HG02981 (cell line): ENCODE measurements around the gene KLHL35.

Experiments used
- ATAC-seq: cut with Tn5 transposase; IDR thresholded peaks from one replicate; pipeline ENCODE4 v1.9.1; 2021; ENCODE audit warnings: mild to moderate bottlenecking, moderate library complexity; ENCODE audit not compliant: unreplicated experiment

Gene KLHL35

GRCh38 chr11:75469785-75470405 is 36.9 kb upstream of the KLHL35 start:
- ATAC-seq, result no peak

DNA sequence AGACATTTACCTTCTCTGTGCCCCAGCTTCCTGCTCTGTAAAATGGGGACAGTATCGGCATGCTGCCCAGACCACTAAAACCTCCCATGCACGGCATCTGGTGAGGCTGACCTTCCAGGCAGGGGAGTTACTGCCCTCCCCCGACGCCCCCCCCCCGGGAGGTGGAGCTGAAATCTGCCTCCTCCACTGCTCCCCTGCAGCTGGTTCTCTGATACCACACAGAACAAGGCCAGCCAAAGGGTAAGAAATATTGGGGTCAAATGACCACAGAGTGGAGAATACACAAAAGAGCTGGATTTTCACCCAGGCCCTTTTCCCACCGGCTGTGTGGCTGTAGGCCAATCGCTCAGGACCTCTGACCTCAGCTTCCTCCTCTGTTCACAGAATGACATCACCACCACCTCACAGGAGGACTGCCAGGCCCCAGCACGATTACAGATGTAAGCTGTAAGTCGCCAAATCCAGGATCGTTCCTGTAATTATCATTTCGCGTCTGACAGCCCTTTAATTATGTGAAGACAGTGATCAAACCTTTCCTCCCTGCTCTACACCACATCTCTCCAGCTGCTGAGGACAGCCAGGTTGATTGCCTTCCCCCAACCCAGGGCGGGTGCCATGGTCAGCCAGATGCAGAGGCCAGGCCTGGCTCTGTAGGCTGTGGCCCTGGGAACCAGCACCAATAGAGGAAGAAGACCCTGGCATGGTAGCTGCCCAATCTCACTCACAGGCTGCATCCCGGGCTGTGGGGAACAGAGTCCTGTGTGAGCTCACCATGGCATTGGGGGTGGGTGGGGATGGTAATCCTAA is 35.7 kb upstream of the KLHL35 start:
- ATAC-seq, result no peak

- ATAC-seq, result no peak
These were observed 34.9 kb upstream of the KLHL35 start for GRCh38 chr11:75467881-75468280.

DNA sequence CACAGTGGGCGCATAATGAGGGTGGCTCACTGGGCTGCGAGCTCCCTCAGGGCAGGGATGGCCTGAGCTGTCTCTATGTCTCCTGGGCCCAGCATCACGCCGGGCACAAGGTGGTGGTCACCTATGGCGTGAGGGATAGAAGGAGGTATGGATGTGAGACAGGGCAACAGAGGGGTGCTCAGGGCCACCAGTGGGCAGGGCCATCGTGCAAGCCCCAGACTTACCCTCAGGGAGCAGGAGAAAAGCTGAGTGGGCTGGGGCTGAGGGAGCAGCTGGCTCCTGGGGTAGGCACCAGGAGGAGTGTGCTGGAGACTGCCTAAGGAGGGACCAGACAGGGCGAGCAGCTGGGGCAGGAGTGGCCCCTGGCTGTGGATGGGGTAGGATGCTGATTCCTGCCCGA is 34.3 kb upstream of the KLHL35 start:
- no peak for ATAC-seq

DNA sequence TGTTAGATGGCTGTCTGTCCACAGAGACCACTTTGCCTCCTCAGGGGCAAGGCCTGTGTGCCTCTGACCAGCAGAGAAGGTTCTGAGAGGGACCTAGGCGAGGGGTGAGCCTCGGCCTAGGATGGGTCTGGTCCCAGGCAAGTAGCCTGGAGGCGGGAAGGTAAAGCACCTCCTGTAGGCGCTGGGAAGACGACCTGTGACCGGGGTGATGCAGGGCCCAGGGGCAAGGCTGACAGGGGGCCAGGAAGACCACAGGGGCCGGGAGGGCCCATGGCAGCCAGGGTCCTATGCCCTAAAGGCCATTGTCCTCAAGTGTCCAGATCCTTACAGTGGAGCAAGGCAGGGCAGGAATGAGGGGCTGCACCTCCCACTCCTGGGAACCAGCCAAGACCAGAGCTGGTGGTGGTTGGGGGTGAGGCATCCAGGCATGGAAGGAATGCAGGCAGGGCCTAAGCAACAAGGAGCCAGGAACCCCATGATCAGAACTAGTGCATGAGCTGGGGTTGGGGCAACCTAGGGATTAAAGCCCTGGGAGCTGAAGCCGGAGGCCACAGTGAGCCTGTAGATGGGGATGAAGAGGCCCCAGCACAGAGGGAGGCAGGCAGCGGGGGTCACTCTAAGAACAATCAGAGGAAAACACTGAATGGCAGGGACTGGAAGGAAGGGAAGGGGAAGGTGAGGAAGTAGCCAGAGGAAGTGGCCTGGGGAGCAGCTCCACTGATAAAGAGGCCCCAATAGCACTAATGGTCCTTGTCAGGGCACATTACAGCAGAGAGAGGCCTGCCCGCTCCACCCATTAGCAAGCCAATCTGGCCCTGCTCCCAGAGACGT is 32.9 kb upstream of the KLHL35 start:
- ATAC-seq, result no peak

GRCh38 chr11:75463106-75463774 is 30.2 kb upstream of the KLHL35 start:
- no peak for ATAC-seq

GRCh38 chr11:75462117-75462653 is 29.2 kb upstream of the KLHL35 start:
- ATAC-seq, result no peak

- no peak for ATAC-seq
These were observed 28.1 kb upstream of the KLHL35 start for GRCh38 chr11:75461151-75461550.

DNA sequence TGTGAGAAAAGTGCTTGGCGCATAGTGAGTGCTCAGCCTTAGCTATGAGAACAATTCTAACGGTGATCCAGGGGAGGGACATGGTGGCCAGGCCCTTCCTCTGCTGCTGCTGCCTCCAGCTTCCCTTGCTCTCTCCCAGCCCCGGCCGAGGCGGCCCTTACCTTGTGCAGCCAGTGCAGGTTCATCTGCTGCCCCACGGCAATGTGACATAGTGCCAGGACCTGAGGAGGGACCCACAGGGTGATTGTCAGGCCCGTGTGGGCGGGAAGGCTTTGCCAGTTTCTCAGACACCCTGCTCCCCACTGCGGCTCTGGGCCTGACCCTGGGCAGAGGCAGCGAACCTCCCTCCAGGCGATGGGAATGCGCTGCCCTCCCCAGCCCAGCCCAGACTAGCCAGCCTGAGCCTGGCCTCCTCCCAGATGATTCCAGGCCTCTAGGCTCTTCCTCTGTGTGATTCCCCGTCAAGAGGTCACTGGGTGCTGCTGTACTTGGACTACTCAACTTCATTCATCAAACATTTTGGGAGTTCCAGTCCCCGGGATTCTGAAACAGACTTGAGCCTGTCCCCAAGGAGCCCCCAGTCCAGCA is 23.7 kb upstream of the KLHL35 start:
- no peak for ATAC-seq

DNA sequence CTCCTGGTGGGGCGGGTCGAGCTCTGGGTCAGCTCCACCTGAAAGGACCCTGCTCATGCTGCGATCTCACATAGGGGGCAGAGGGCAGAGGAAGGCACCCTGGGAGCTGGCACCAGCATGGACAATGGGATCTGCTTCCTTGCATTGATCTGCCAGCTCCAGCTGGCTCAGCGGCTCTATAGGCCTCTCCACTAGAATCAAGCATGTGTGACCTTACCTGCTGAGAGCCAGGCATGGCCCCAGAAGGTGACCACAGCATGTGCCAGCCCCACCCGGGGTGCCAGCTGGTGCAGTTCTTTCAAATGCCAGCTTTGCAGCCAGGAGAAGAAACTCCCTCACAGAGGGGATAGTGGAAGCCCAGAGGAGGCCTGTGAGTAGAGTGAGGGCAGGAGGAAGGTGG is 22.0 kb upstream of the KLHL35 start:
- ATAC-seq, result no peak

DNA sequence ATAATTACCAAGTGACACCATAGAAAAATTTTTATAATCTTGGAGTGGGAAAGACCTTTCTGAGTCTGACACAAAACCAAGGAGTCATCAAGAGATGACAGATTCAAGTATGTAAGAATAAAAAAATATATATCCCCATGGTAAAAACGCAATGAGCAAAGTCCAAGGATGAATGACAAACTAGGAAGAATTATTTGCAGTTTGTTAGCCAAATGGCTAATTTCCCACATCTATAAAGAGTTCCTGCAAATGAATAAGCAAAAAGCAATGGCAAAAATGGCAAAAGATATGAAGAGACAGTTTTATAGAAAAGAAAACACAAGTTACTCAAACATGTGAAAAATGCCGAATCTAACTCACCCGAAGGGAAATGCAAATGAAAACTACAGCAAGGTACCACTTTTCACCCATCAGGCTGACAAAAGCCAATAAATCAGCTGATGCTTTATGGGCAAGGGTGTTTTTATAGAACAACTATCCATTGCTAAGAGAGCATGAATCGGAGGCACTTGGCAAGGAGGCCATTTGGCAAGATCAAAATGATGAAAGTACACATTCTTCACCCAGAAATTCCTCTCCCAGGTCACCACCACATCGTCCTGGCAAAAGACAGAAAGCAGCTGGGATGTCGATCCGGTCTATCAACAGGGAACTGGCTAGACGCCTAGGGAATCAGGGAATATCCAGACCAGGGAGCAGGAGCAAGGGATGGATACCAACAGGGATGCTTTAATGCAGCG is 21.1 kb upstream of the KLHL35 start:
- no peak for ATAC-seq

DNA sequence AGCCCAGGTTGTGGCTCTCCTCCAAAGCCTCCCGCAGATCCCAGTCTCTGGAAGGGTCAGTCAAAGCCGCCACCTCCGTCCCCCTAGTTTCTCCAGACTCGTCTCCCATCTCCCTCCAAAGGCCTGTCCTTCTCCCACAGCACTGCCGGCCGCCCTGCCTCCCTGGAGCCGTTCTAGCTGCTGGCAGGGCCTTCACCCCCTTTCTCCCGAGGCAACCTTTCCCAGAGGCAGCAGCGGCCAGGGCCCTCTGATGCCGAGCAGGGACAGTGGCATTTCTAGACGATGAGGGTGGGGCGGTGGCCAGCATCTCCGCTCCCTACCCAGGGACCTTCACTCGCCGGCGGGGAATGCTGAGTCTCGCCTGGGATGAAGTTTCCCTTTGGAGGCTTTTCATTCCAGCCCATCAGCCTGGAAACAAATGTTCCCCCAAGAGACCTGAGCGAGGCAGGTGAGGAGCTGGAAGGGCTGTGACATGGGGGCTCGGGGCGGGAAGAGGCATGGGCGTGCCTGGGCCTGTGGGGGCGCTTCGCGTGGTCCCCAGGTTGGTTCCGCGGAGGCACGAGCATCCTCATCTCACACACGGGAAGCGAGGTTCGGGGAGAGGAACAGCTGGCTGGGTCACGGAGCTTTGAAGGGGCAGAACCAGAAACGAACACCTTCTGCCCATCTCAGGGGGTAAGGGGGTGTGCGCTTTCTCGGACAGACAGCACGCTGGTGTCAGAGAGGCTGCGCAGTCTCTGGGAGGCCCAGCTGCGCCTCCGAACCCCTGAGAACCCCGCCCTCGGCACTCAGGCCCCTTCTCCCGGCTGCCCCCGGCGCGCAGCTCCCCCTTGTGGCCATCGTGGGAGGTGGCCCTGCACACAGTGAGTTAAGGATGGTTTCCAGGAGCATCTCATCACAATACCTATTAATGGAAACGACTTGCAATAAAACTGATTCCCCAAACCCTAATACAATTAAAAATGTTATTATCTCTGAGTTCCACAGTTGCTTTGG is 18.1 kb upstream of the KLHL35 start:
- no peak for ATAC-seq

DNA sequence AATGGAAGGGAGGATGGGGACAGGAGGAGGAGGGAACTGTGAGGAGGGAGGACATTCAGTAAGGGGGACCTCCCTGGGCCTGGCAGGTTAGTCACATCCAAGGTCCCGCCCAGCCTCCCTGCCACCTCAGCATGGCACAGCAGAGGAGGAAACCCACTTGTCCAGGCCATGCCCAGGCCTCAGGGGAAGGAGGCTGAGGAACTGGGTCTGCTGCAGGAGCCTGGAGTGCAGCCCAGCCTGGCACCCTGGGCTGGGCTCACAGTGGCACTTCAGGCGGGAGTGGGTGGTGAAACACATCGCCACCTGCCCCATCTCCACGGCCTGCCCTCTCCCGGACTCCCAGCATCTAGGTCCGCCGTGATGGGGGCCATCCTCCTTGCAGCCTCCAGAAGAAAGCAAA is 17.2 kb upstream of the KLHL35 start:
- ATAC-seq, result no peak

DNA sequence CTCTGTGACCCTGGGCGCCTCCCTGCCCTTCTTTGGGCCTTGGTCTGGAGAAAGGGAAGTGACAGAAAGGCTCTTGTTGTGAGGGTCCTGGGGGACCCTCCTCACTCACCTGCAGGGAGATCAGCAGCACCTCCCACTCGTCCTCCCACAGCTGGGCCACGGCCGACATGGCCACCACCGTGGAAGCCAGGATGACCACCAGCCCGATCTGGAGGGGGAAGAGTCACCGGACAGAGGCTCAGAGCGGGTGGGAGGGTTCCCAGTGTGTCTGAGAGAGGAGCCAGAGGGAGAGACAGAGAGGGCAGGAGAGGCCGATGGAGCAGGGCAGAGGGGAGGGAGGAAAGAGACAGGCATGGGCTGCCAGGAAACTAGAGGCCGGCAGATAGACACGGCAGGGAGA is 16.8 kb upstream of the KLHL35 start:
- ATAC-seq, result no peak

DNA sequence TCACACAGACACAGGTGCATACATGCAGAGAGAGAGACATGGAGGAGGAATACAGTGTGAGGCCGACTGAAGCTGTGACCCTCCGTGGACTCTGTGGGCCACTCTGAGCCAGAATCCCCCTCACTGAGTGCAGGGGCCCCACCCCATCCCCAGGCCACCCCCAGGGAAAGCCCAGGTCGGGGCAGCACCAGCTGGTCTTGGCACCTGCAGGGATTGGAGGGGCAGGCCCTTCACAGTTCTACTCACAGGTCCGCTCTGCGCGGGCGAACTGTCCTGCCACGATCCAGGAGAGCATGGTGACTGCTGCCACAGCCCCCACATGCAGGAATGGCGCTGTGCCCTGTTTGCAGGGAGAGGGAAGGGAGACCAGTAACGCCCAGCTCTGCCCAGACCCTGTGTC is 16.3 kb upstream of the KLHL35 start:
- ATAC-seq, result no peak

DNA sequence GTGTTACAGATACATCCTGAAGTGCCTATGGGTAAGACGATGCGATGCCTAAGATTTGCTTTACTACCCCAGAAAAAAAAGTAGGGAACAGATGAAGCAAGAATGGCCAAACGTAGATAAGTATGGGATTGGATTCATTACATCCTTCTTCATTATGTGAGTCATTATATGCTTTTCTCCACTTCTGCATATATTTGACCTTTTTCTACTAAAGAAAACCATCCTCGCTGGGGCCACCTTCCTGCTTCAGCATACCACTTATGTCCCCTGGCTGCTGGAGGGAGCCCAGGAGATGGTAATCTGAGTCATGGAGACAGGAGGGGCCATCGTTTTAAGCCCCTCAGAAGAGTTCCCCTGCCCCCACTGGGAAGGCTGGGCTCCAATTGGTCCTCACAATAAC is 14.4 kb upstream of the KLHL35 start:
- no peak for ATAC-seq

GRCh38 chr11:75445315-75445953 is 12.4 kb upstream of the KLHL35 start:
- no peak for ATAC-seq

DNA sequence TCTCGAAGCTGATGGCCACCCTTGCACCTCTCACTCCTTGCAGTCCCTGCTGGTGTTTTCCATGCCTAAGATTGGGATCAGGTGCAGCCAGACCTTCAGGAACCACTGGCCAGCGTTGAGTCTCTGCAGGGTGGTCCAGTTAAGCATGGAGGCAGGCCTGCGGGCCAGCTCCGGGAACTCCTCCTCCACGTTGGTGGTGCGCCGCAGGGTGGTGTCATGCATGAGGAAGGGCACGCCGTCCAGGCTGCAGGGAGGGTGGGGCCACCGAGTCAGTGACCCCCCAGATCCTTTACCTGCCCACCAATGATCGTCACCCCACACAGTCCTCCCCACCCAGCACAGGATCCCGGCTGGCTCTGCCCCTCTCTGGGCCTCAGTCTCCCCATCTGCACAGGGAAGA is 10.0 kb upstream of the KLHL35 start:
- no peak for ATAC-seq
